ENCODE data around the gene OR2V2. TPM values are rescaled to one million over a fixed set of nuclear protein-coding genes. Genes with fewer than 3 reads are reported as not detected.
"Not testable (repeated sequence)": the region's sequence is repeated elsewhere in the genome, so short reads cannot be mapped to it uniquely, and the experiment has no call there.

The OR2V2 gene
- polyA plus RNA-seq, 1 donor from 2014 or later: not detected

DNA sequence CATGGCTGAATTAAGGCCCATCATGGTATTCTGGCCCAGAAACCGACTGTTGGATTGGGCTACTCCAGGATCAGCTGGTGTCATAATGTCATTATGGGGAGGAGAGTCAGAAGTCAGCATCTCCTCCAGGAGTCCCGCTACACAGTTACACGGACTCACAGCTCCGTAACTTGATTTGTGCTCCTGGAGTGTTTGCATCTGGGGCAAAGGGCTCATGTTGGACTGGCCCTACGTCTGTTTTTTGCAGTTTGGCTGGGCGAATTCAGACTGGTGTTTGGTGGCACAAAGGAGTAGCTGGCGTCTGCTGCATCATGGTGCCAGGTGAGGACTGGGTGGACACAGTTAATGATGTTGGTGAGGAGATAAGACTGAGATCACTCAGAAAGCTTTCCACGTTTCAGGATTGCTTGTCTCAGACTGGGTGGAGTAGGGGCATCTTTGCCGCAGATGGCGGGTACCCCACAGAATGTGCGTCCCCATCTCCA, 47.7 kb upstream of the OR2V2 start:
- Histone ChIP-seq H2AFZ (ENCODE audit: low read depth, low read length) (no peak overlapping the region), H3K9me3 (ENCODE audit: low read length) (no peaks in the 10 kb centered on the region), H3K27ac (ENCODE audit: low read length) (no peak overlapping the region), H3F3A (ENCODE audit: insufficient read depth, low read length, poor library complexity, severe bottlenecking) (no peaks in the 10 kb centered on the region), H3K9ac (ENCODE audit: low read length) (no peak overlapping the region), H3K4me2 (ENCODE audit: low read length) (no peak overlapping the region), H3K36me3 (ENCODE audit: insufficient read depth, low read length) (no peaks in the 10 kb centered on the region), H3K4me3 (ENCODE audit: low read length) (no peak overlapping the region), H3K27me3 (ENCODE audit: insufficient read depth, low read depth, low read length) (peaks cover 27% of the 10 kb centered on the region), H3K9me2 (ENCODE audit: insufficient read depth, low read length) (no peaks in the 10 kb centered on the region), H3K79me2 (replicated peaks; ENCODE audit: insufficient read depth, low read length) (no peaks in the 10 kb centered on the region), H4K20me1 (ENCODE audit: insufficient read depth) (no peaks in the 10 kb centered on the region)
- TF ChIP-seq POLR2AphosphoS5 (IDR thresholded peaks at IDR 0.05) (no peak), EZH2 (IDR thresholded peaks at IDR 0.05; ENCODE audit: borderline replicate concordance, insufficient read depth, low read length, poor library complexity, severe bottlenecking) (no peak), SMC3 (conservative IDR thresholded peaks at IDR 0.05; ENCODE audit: poor library complexity) (no peak)
- TF ChIP-seq, protein P1, sequence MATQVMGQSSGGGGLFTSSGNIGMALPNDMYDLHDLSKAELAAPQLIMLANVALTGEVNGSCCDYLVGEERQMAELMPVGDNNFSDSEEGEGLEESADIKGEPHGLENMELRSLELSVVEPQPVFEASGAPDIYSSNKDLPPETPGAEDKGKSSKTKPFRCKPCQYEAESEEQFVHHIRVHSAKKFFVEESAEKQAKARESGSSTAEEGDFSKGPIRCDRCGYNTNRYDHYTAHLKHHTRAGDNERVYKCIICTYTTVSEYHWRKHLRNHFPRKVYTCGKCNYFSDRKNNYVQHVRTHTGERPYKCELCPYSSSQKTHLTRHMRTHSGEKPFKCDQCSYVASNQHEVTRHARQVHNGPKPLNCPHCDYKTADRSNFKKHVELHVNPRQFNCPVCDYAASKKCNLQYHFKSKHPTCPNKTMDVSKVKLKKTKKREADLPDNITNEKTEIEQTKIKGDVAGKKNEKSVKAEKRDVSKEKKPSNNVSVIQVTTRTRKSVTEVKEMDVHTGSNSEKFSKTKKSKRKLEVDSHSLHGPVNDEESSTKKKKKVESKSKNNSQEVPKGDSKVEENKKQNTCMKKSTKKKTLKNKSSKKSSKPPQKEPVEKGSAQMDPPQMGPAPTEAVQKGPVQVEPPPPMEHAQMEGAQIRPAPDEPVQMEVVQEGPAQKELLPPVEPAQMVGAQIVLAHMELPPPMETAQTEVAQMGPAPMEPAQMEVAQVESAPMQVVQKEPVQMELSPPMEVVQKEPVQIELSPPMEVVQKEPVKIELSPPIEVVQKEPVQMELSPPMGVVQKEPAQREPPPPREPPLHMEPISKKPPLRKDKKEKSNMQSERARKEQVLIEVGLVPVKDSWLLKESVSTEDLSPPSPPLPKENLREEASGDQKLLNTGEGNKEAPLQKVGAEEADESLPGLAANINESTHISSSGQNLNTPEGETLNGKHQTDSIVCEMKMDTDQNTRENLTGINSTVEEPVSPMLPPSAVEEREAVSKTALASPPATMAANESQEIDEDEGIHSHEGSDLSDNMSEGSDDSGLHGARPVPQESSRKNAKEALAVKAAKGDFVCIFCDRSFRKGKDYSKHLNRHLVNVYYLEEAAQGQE (IDR thresholded peaks at IDR 0.05; ENCODE audit: borderline replicate concordance): no peak

DNA sequence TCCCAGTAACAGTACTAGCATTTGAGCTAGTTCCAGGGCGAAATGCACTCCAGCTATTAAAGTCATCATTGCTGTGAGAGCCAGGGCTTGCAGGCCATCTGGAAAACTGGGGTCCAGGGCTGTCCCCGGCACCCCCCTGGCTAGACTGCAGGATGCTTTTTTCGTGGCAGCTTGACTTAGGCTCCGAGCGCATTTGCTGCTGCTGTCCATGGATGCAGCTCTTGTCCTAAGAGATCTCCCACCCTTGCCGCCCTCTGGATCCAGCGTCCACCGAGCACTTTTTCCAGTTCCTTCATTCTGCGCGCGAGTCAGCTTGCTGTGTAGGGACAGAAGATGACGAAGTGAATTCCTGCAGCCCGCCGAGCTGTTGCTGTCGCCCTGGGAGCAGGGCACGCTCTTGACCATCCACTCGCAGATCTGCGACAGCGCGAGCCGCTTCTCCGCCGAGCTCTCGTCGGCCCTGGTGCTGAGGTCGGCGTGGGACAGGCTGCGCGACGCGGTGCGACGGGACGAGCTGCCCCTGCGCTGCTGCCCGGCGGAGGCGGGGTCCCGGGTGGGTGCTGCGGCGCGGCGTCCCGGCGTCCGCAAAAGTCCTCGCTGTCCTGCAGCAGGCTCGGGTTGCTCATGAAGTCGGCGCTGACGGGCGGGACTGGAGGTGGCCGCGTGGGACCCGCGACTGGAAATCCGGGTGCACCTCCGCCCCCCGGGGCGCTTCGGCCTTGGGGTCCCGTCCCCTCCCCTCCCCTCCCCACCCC, 47.1 kb upstream of the OR2V2 start:
- Histone ChIP-seq H3K4me3 (ENCODE audit: low read length) (peak overlapping the region; percentile 38), H3K9me3 (ENCODE audit: low read length) (no peaks in the 10 kb centered on the region), H4K20me1 (ENCODE audit: insufficient read depth) (no peaks in the 10 kb centered on the region), H3K27ac (ENCODE audit: low read length) (no peak overlapping the region), H3K4me2 (ENCODE audit: low read length) (no peak overlapping the region), H3K9ac (ENCODE audit: low read length) (no peak overlapping the region), H3K9me2 (ENCODE audit: insufficient read depth, low read length) (no peaks in the 10 kb centered on the region), H3F3A (ENCODE audit: insufficient read depth, low read length, poor library complexity, severe bottlenecking) (no peaks in the 10 kb centered on the region), H3K27me3 (ENCODE audit: insufficient read depth, low read depth, low read length) (peaks cover 31% of the 10 kb centered on the region), H3K36me3 (ENCODE audit: insufficient read depth, low read length) (no peaks in the 10 kb centered on the region), H3K79me2 (replicated peaks; ENCODE audit: insufficient read depth, low read length) (no peaks in the 10 kb centered on the region), H2AFZ (ENCODE audit: low read depth, low read length) (no peak overlapping the region)
- TF ChIP-seq RAD21 (conservative IDR thresholded peaks at IDR 0.05) (no peak), EP300 (conservative IDR thresholded peaks at IDR 0.05; ENCODE audit: poor library complexity, severe bottlenecking) (no peak), SMC3 (conservative IDR thresholded peaks at IDR 0.05; ENCODE audit: poor library complexity) (no peak)
- TF ChIP-seq, protein P1 (IDR thresholded peaks at IDR 0.05; ENCODE audit: borderline replicate concordance): no peak
- TF ChIP-seq, protein P2, sequence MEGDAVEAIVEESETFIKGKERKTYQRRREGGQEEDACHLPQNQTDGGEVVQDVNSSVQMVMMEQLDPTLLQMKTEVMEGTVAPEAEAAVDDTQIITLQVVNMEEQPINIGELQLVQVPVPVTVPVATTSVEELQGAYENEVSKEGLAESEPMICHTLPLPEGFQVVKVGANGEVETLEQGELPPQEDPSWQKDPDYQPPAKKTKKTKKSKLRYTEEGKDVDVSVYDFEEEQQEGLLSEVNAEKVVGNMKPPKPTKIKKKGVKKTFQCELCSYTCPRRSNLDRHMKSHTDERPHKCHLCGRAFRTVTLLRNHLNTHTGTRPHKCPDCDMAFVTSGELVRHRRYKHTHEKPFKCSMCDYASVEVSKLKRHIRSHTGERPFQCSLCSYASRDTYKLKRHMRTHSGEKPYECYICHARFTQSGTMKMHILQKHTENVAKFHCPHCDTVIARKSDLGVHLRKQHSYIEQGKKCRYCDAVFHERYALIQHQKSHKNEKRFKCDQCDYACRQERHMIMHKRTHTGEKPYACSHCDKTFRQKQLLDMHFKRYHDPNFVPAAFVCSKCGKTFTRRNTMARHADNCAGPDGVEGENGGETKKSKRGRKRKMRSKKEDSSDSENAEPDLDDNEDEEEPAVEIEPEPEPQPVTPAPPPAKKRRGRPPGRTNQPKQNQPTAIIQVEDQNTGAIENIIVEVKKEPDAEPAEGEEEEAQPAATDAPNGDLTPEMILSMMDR (IDR thresholded peaks at IDR 0.05; ENCODE audit: poor library complexity, severe bottlenecking): no peak

DNA sequence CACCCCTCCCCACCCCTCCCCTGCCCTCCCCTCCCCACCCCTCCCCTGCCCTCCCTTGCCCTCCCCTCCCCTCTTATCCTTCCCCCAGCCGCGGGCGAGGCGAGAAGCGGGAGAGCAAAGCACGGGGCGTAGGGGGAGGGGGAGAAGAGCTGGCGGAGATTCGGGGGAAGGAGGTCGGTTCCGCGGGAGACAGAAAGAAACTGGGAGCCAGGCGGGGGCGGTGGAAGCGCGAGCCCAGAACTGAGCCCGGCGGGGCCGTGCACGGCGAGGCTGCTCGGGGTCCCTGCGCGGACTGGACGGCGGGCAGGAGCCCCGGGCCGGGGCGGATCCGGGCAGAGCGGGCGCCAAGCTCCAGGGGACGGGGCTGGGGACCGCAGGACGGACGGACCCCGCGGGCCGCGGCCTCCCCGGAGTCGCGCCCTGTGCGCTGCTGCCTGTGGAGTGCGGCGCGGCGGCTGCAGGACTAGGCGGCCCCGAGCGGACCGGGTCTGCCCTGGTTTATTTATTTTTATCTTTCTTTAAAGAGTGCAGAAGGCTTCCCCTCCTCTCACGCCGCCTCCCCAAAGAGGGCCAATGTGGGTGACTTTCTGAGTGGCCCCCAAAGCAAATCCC, 46.2 kb upstream of the OR2V2 start:
- not testable (repeated sequence) for H3K36me3 ChIP-seq (ENCODE audit: insufficient read depth, low read length); H3K4me3 ChIP-seq (ENCODE audit: low read length); H3K9ac ChIP-seq (ENCODE audit: low read length); H3K27ac ChIP-seq (ENCODE audit: low read length); H4K20me1 ChIP-seq (ENCODE audit: insufficient read depth); H3K4me2 ChIP-seq (ENCODE audit: low read length); H3K9me2 ChIP-seq (ENCODE audit: insufficient read depth, low read length); H2AFZ ChIP-seq (ENCODE audit: low read depth, low read length); H3K79me2 ChIP-seq (replicated peaks; ENCODE audit: insufficient read depth, low read length); H3K9me3 ChIP-seq (ENCODE audit: low read length); H3F3A ChIP-seq (ENCODE audit: insufficient read depth, low read length, poor library complexity, severe bottlenecking)
- H3K27me3 ChIP-seq (ENCODE audit: insufficient read depth, low read depth, low read length): peaks cover 35% of the 10 kb centered on the region
